ENCODE results near the gene CCDC122. TPM values are rescaled to one million over a fixed set of nuclear protein-coding genes. Genes with fewer than 3 reads are reported as not detected.

Gene CCDC122
- total and polyA plus RNA-seq, 2 of the 8 experiments (the other 6 are each of a cell fraction or from before 2014, with no cell fraction given), result 2.9 to 5.8 TPM

DNA sequence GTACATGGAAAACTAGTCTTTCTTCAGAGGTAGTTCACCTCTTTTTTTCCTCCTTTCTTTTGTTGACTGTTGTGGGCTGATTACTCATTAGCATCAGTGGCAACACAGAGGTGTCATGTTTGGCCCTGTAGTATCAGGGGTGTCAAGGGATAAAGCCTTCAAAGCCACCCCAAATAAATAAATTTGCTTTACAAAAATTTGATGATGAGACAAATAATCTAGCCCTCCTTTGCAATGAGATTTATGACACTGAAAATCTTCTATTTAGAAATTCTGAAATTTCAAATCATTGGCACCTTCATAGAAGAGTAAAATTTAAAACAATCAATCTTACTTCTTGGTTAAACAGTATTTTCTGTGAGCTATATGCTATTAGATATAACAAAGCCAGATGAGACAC is 2.0 kb upstream of the CCDC122 start (continued):
- TF ChIP-seq, protein P1, sequence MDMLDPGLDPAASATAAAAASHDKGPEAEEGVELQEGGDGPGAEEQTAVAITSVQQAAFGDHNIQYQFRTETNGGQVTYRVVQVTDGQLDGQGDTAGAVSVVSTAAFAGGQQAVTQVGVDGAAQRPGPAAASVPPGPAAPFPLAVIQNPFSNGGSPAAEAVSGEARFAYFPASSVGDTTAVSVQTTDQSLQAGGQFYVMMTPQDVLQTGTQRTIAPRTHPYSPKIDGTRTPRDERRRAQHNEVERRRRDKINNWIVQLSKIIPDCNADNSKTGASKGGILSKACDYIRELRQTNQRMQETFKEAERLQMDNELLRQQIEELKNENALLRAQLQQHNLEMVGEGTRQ (IDR thresholded peaks at IDR 0.05; ENCODE audit: low read length), result no peak
- no peak for TF ChIP-seq SP1 (IDR thresholded peaks at IDR 0.05; ENCODE audit: low read depth, low read length)
- TF ChIP-seq CBX8 (IDR thresholded peaks at IDR 0.05; ENCODE audit: borderline replicate concordance, low read depth, low read length), result no peak
- no peak for TF ChIP-seq HDAC6 (IDR thresholded peaks at IDR 0.05; ENCODE audit: low read depth, low read length)
- TF ChIP-seq, protein P2, sequence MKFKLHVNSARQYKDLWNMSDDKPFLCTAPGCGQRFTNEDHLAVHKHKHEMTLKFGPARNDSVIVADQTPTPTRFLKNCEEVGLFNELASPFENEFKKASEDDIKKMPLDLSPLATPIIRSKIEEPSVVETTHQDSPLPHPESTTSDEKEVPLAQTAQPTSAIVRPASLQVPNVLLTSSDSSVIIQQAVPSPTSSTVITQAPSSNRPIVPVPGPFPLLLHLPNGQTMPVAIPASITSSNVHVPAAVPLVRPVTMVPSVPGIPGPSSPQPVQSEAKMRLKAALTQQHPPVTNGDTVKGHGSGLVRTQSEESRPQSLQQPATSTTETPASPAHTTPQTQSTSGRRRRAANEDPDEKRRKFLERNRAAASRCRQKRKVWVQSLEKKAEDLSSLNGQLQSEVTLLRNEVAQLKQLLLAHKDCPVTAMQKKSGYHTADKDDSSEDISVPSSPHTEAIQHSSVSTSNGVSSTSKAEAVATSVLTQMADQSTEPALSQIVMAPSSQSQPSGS (IDR thresholded peaks at IDR 0.05; ENCODE audit: low read length), result no peak
